Upper lobe of left lung (tissue), 4 donors: ENCODE measurements around the gene NPR3.

Experiments
- EP300 ChIP-seq, 4 donors: sonication (generic); formaldehyde crosslinking; IDR thresholded peaks; one replicate each; pipeline ENCODE4 v1.5.1; 2017; ENCODE audit warnings: antibody characterized with exemption in 4 of 4, control low read depth in 2 of 4
- POLR2A ChIP-seq, 4 donors: fragments of 450-650 bp; IDR thresholded peaks; one replicate each; pipeline ENCODE4 v1.5.1; 2016 to 2017; ENCODE audit warnings: antibody characterized with exemption in 4 of 4, mild to moderate bottlenecking in 2 of 4
- POLR2AphosphoS5 ChIP-seq, 2 donors: sonication (generic); formaldehyde crosslinking; IDR thresholded peaks; one replicate each; pipeline ENCODE4 v1.5.1; 2017; ENCODE audit warnings: antibody characterized with exemption in 2 of 2
- TF ChIP-seq, protein P1 (sequence below), 6 experiments: fragments of 450-650 bp in 4 of 6; fragments of 200-600 bp in 2 of 6; sonication (generic) in 2 of 6; IDR thresholded peaks; one replicate each; pipeline ENCODE4 v1.5.1; 2016 to 2019; ENCODE audit warnings: antibody characterized with exemption in 6 of 6

- TF ChIP-seq POLR2AphosphoS5 (IDR thresholded peaks at IDR 0.05) (no peak), EP300 (IDR thresholded peaks at IDR 0.05) (no peak), POLR2A (IDR thresholded peaks at IDR 0.05) (no peak)
- TF ChIP-seq, protein P1, sequence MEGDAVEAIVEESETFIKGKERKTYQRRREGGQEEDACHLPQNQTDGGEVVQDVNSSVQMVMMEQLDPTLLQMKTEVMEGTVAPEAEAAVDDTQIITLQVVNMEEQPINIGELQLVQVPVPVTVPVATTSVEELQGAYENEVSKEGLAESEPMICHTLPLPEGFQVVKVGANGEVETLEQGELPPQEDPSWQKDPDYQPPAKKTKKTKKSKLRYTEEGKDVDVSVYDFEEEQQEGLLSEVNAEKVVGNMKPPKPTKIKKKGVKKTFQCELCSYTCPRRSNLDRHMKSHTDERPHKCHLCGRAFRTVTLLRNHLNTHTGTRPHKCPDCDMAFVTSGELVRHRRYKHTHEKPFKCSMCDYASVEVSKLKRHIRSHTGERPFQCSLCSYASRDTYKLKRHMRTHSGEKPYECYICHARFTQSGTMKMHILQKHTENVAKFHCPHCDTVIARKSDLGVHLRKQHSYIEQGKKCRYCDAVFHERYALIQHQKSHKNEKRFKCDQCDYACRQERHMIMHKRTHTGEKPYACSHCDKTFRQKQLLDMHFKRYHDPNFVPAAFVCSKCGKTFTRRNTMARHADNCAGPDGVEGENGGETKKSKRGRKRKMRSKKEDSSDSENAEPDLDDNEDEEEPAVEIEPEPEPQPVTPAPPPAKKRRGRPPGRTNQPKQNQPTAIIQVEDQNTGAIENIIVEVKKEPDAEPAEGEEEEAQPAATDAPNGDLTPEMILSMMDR (IDR thresholded peaks at IDR 0.05) = no peak
Measured at GRCh38 chr5:32690666-32691065, 20.5 kb upstream of the NPR3 start.
